GM23338 (cell line): ENCODE results near the gene PPTC7. TPM values are rescaled to one million over a fixed set of nuclear protein-coding genes. Genes with fewer than 3 reads are reported as not detected.

Experiments used
- ATAC-seq: fragments of 200-7000 bp; cut with Tn5 transposase; 3 replicates; pipeline ENCODE4 v1.9.1; 2020
- DNase-seq: peaks from one replicate; pipeline ENCODE4 v3.0.0-alpha.2; 2015; ENCODE audit warnings: low spot score
- H2AFZ ChIP-seq: fragments of 200-600 bp; sonication (generic); 2 replicates; pipeline ENCODE4 v1.8.0; 2016; ENCODE audit warnings: antibody characterized with exemption, mild to moderate bottlenecking, moderate library complexity
- H3F3A ChIP-seq: fragments of 200-600 bp; sonication (generic); replicated peaks from 2 replicates; pipeline ENCODE4 v1.8.0; 2017; ENCODE audit warnings: antibody characterized with exemption, mixed run types, low read depth
- H3K27ac ChIP-seq: fragments of 200-600 bp; sonication (generic); 2 replicates; pipeline ENCODE4 v1.6.1; 2016; ENCODE audit warnings: low read depth
- H3K27me3 ChIP-seq: fragments of 200-600 bp; sonication (generic); 2 replicates; pipeline ENCODE4 v1.8.0; 2016; ENCODE audit warnings: mild to moderate bottlenecking, mixed run types, moderate library complexity; ENCODE audit not compliant: insufficient read depth
- H3K36me3 ChIP-seq: fragments of 200-600 bp; sonication (generic); 2 replicates; pipeline ENCODE4 v1.8.0; 2016; ENCODE audit warnings: mild to moderate bottlenecking; ENCODE audit not compliant: insufficient read depth
- H3K4me1 ChIP-seq: fragments of 200-600 bp; sonication (generic); 2 replicates; pipeline ENCODE4 v1.8.0; 2016; ENCODE audit warnings: mild to moderate bottlenecking, moderate library complexity; ENCODE audit not compliant: insufficient read depth
- H3K4me2 ChIP-seq: fragments of 200-600 bp; sonication (generic); 2 replicates; pipeline ENCODE4 v1.7.1; 2017; ENCODE audit warnings: mixed run types
- H3K4me3 ChIP-seq: fragments of 200-600 bp; sonication (generic); 2 replicates; pipeline ENCODE4 v1.6.1; 2016; ENCODE audit warnings: mixed run types
- H3K79me2 ChIP-seq: fragments of 200-600 bp; sonication (generic); replicated peaks from 2 replicates; pipeline ENCODE4 v1.8.0; 2017; ENCODE audit warnings: mild to moderate bottlenecking; ENCODE audit not compliant: insufficient read depth
- H3K9me2 ChIP-seq: fragments of 200-600 bp; sonication (generic); 2 replicates; pipeline ENCODE4 v1.8.0; 2017; ENCODE audit not compliant: insufficient read depth
- H4K20me1 ChIP-seq: fragments of 200-600 bp; sonication (generic); replicated peaks from 2 replicates; pipeline ENCODE4 v1.8.0; 2017; ENCODE audit warnings: mild to moderate bottlenecking; ENCODE audit not compliant: insufficient read depth
- H3K27ac Mint-ChIP-seq: 2 replicates; pipeline ENCODE4 v1.8.0; 2020; ENCODE audit warnings: inconsistent platforms, mild to moderate bottlenecking, moderate library complexity, mixed read lengths
- H3K27me3 Mint-ChIP-seq: 3 replicates; pipeline ENCODE4 v1.8.0; 2022; ENCODE audit warnings: low read depth, mild to moderate bottlenecking, moderate library complexity, mixed read lengths, inconsistent platforms; ENCODE audit not compliant: insufficient read depth, poor library complexity
- H3K36me3 Mint-ChIP-seq: 3 replicates; pipeline ENCODE4 v1.8.0; 2021; ENCODE audit warnings: low read depth, mild to moderate bottlenecking, inconsistent platforms, moderate library complexity, mixed read lengths
- H3K4me1 Mint-ChIP-seq: 3 replicates; pipeline ENCODE4 v1.8.0; 2020; ENCODE audit warnings: mild to moderate bottlenecking, inconsistent platforms, mixed read lengths
- H3K4me3 Mint-ChIP-seq: 3 replicates; pipeline ENCODE4 v1.8.0; 2021; ENCODE audit warnings: moderate library complexity, mild to moderate bottlenecking, inconsistent platforms, mixed read lengths
- H3K9me3 Mint-ChIP-seq: 3 replicates; pipeline ENCODE4 v1.8.0; 2020; ENCODE audit warnings: moderate library complexity, mild to moderate bottlenecking, inconsistent platforms, mixed read lengths
- EZH2 ChIP-seq: fragments of 200-600 bp; sonication (generic); IDR thresholded peaks from one replicate; pipeline ENCODE4 v1.8.0; 2017; ENCODE audit warnings: antibody characterized with exemption, mild to moderate bottlenecking, low read depth; ENCODE audit not compliant: unreplicated experiment
- EZH2phosphoT487 ChIP-seq: fragments of 200-600 bp; sonication (generic); IDR thresholded peaks from one replicate; pipeline ENCODE4 v1.8.1; 2018; ENCODE audit warnings: antibody characterized with exemption; ENCODE audit not compliant: unreplicated experiment
- JUNB ChIP-seq: IDR thresholded peaks from one replicate; pipeline ENCODE4 v1.6.1; 2016; ENCODE audit warnings: antibody characterized with exemption; ENCODE audit not compliant: unreplicated experiment
- POLR2AphosphoS5 ChIP-seq: IDR thresholded peaks from 2 replicates; pipeline ENCODE4 v1.6.1; 2016; ENCODE audit warnings: antibody characterized with exemption, low read depth
- ZNF114 ChIP-seq: fragments of 250-450 bp; sonication (Bioruptor Pico); IDR thresholded peaks from 2 replicates; pipeline ENCODE4 v1.5.0; 2020; ENCODE audit warnings: mild to moderate bottlenecking, moderate library complexity
- ZNF331 ChIP-seq: fragments of 250-450 bp; sonication (Bioruptor Pico); IDR thresholded peaks from 2 replicates; pipeline ENCODE4 v1.5.0; 2020; ENCODE audit warnings: low read depth, mild to moderate bottlenecking, moderate library complexity
- polyA plus RNA-seq: library from polyadenylated mRNA; unstranded; fragments of >200 nt; fragmentation: Nextera tagmentation; extraction: Ambion mirVana; gene quantifications from 2 replicates; pipeline ENCODE4 v1.2.1, GENCODE V29; 2016
- total RNA-seq: library from RNA; depleted of rRNA; stranded (reverse); fragments of >200 nt; shearing (Covaris generic); gene quantifications from 2 replicates; pipeline ENCODE4 v1.2.3, GENCODE V29; 2014
- TF ChIP-seq, protein P1 (sequence below): IDR thresholded peaks from one replicate; pipeline ENCODE4 v1.6.1; 2018; ENCODE audit warnings: antibody characterized with exemption; ENCODE audit not compliant: unreplicated experiment
- TF ChIP-seq, protein P2 (sequence below), 2 experiments: fragments of 200-600 bp in 1 of 2; sonication (generic) in 1 of 2; conservative IDR thresholded peaks; 2 replicates each; pipeline versions ENCODE4 v1.5.1 to v1.6.1; 2016 to 2017; ENCODE audit warnings: antibody characterized with exemption in 2 of 2, low read depth in 2 of 2, mild to moderate bottlenecking in 2 of 2, moderate library complexity in 1 of 2
- TF ChIP-seq, protein P3 (sequence below): IDR thresholded peaks from 2 replicates; pipeline ENCODE4 v1.6.1; 2016; ENCODE audit warnings: antibody characterized with exemption

The PPTC7 gene
- total and polyA plus RNA-seq, 2 experiments from 2014 or later = 7.5 to 17.5 TPM

DNA sequence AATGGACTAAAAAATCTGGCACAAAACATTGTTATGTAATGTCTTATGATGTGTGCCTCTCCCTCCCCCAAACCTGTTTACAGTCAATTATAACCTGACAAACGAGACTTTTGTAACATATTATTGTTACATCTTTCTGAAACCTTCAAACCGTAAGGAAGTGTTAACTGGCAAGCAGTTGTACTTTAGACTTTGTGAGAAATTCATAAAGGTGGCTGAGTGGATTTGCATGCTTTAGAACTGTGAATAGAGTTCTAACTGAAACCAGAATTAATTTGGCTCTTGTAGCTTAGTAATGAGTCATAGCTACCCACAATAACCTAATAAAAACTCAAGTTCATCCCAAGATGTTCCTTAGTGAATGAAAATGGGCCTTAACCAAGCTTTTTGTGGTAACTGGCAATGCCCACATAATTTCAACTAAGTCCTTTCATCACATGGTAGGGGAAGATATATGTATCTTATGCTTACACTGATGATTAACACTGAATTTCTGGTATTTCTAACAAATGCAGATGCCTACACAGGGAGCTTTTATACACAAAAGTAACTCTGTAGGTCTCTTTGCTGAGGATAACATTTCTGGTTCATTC lies 51.3 kb downstream of the PPTC7 start:
- no peaks in the 10 kb centered on the region; the same call in 1 of the 2 replicates for H3K4me1 ChIP-seq
- no peaks in the 10 kb centered on the region for H3K79me2 ChIP-seq
- H3K4me3 ChIP-seq = no peak overlapping the region
- Mint-ChIP-seq H3K27ac (no peak overlapping the region), H3K27me3 (peaks cover 4% of the 10 kb centered on the region), H3K9me3 (no peaks in the 10 kb centered on the region), H3K4me3 (no peak overlapping the region), H3K36me3 (peaks cover 6% of the 10 kb centered on the region), H3K4me1 (peaks cover 11% of the 10 kb centered on the region; the same call in 2 of the 3 replicates)
- DNase-seq = no peak
- peaks cover 8% of the 10 kb centered on the region; the same call in 1 of the 2 replicates for H3K36me3 ChIP-seq
- H3K27ac ChIP-seq = no peak overlapping the region
- no peak for TF ChIP-seq EZH2
- no peak for TF ChIP-seq POLR2AphosphoS5
- TF ChIP-seq JUNB = no peak
- TF ChIP-seq, protein P1, sequence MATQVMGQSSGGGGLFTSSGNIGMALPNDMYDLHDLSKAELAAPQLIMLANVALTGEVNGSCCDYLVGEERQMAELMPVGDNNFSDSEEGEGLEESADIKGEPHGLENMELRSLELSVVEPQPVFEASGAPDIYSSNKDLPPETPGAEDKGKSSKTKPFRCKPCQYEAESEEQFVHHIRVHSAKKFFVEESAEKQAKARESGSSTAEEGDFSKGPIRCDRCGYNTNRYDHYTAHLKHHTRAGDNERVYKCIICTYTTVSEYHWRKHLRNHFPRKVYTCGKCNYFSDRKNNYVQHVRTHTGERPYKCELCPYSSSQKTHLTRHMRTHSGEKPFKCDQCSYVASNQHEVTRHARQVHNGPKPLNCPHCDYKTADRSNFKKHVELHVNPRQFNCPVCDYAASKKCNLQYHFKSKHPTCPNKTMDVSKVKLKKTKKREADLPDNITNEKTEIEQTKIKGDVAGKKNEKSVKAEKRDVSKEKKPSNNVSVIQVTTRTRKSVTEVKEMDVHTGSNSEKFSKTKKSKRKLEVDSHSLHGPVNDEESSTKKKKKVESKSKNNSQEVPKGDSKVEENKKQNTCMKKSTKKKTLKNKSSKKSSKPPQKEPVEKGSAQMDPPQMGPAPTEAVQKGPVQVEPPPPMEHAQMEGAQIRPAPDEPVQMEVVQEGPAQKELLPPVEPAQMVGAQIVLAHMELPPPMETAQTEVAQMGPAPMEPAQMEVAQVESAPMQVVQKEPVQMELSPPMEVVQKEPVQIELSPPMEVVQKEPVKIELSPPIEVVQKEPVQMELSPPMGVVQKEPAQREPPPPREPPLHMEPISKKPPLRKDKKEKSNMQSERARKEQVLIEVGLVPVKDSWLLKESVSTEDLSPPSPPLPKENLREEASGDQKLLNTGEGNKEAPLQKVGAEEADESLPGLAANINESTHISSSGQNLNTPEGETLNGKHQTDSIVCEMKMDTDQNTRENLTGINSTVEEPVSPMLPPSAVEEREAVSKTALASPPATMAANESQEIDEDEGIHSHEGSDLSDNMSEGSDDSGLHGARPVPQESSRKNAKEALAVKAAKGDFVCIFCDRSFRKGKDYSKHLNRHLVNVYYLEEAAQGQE = no peak
- TF ChIP-seq EZH2phosphoT487 = no peak
- TF ChIP-seq, protein P2, sequence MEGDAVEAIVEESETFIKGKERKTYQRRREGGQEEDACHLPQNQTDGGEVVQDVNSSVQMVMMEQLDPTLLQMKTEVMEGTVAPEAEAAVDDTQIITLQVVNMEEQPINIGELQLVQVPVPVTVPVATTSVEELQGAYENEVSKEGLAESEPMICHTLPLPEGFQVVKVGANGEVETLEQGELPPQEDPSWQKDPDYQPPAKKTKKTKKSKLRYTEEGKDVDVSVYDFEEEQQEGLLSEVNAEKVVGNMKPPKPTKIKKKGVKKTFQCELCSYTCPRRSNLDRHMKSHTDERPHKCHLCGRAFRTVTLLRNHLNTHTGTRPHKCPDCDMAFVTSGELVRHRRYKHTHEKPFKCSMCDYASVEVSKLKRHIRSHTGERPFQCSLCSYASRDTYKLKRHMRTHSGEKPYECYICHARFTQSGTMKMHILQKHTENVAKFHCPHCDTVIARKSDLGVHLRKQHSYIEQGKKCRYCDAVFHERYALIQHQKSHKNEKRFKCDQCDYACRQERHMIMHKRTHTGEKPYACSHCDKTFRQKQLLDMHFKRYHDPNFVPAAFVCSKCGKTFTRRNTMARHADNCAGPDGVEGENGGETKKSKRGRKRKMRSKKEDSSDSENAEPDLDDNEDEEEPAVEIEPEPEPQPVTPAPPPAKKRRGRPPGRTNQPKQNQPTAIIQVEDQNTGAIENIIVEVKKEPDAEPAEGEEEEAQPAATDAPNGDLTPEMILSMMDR (conservative IDR thresholded peaks at IDR 0.05; ENCODE audit: low read depth in 2 of 2) = no peak
- H3K27me3 ChIP-seq = no peaks in the 10 kb centered on the region
- H3K9me2 ChIP-seq = 0 out of 2 replicates have a peak, but pooled peaks cover 4% of the 10 kb centered on the region
- no peak overlapping the region for H3K4me2 ChIP-seq
- ATAC-seq = no peak
- H4K20me1 ChIP-seq = peaks cover 4% of the 10 kb centered on the region; the same call in 1 of the 2 replicates
- H3F3A ChIP-seq = no peaks in the 10 kb centered on the region
- no peak overlapping the region for H2AFZ ChIP-seq

DNA sequence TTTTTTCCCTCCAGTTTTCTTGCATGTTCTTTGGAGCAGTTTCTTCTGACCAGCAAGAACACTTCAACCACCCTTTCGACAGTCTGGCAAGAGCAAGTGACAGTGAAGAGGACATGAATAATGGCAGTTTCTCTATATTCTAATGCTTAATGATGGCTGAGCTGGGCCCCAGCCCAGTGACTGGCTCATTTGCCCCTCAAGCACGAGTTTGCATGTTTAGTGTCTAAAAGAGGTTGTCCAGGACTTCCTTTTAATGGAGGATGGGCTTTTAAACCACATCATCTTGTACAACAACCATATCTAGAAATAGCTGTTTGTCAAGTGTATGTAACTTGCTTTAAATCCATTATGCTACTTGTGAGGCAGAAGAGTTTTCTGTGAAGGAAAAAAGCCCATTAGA lies 52.6 kb downstream of the PPTC7 start:
- Histone ChIP-seq H2AFZ (no peak overlapping the region), H3K27me3 (no peaks in the 10 kb centered on the region), H3K4me3 (no peak overlapping the region), H3K4me1 (no peaks in the 10 kb centered on the region; the same call in 1 of the 2 replicates), H3K36me3 (no peaks in the 10 kb centered on the region), H3F3A (no peaks in the 10 kb centered on the region), H4K20me1 (no peaks in the 10 kb centered on the region), H3K9me2 (0 out of 2 replicates have a peak, but pooled peaks cover 4% of the 10 kb centered on the region), H3K4me2 (no peak overlapping the region), H3K27ac (no peak overlapping the region), H3K79me2 (no peaks in the 10 kb centered on the region)
- Mint-ChIP-seq H3K4me1 (peaks cover 11% of the 10 kb centered on the region; the same call in 2 of the 3 replicates), H3K36me3 (no peaks in the 10 kb centered on the region), H3K4me3 (no peak overlapping the region), H3K27ac (no peak overlapping the region), H3K27me3 (peaks cover 4% of the 10 kb centered on the region), H3K9me3 (no peaks in the 10 kb centered on the region)
- no peak for DNase-seq
- ATAC-seq = no peak
- TF ChIP-seq EZH2 = no peak
- TF ChIP-seq, protein P2 (conservative IDR thresholded peaks at IDR 0.05; ENCODE audit: low read depth in 2 of 2) = no peak
- TF ChIP-seq ZNF331 = no peak
- TF ChIP-seq ZNF114 (CRISPR knock-in tag) = no peak
- TF ChIP-seq EZH2phosphoT487 = no peak
- no peak for TF ChIP-seq JUNB
- TF ChIP-seq, protein P1 = no peak
- TF ChIP-seq, protein P3, sequence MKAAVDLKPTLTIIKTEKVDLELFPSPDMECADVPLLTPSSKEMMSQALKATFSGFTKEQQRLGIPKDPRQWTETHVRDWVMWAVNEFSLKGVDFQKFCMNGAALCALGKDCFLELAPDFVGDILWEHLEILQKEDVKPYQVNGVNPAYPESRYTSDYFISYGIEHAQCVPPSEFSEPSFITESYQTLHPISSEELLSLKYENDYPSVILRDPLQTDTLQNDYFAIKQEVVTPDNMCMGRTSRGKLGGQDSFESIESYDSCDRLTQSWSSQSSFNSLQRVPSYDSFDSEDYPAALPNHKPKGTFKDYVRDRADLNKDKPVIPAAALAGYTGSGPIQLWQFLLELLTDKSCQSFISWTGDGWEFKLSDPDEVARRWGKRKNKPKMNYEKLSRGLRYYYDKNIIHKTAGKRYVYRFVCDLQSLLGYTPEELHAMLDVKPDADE = no peak
